ENCODE results near the gene NHS.

DNA sequence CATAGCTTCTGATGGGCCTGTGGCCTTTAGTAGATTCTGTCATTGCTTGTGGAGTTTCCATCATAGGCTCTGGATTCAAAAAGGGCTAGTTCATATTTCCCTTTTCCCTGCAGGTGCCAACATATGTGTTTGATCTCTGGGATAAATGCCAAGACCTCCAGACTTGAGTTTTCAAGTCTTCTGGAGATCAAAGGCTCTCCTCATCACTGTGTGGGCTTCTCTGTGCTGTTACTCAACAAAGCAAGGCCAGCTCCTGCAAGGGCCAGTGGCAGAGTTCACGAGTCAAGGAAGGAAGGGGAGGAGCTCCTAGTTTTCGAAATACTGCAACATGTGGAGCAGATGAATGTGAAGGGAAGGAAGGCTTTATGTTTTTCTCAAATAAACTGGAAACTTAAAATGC, 299.6 kb downstream of the NHS start:
- TF ChIP-seq, protein P1, sequence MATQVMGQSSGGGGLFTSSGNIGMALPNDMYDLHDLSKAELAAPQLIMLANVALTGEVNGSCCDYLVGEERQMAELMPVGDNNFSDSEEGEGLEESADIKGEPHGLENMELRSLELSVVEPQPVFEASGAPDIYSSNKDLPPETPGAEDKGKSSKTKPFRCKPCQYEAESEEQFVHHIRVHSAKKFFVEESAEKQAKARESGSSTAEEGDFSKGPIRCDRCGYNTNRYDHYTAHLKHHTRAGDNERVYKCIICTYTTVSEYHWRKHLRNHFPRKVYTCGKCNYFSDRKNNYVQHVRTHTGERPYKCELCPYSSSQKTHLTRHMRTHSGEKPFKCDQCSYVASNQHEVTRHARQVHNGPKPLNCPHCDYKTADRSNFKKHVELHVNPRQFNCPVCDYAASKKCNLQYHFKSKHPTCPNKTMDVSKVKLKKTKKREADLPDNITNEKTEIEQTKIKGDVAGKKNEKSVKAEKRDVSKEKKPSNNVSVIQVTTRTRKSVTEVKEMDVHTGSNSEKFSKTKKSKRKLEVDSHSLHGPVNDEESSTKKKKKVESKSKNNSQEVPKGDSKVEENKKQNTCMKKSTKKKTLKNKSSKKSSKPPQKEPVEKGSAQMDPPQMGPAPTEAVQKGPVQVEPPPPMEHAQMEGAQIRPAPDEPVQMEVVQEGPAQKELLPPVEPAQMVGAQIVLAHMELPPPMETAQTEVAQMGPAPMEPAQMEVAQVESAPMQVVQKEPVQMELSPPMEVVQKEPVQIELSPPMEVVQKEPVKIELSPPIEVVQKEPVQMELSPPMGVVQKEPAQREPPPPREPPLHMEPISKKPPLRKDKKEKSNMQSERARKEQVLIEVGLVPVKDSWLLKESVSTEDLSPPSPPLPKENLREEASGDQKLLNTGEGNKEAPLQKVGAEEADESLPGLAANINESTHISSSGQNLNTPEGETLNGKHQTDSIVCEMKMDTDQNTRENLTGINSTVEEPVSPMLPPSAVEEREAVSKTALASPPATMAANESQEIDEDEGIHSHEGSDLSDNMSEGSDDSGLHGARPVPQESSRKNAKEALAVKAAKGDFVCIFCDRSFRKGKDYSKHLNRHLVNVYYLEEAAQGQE (IDR thresholded peaks at IDR 0.05; ENCODE audit: insufficient read depth in 1 of 2, low read depth in 2 of 2, low read length in 2 of 2) = no peak
- TF ChIP-seq FOXP2 (optimal IDR thresholded peaks at IDR 0.05; ENCODE audit: borderline replicate concordance, extremely low read depth, extremely low read length, insufficient read depth) = no peak
- no peak for TF ChIP-seq POLR2AphosphoS5 (IDR thresholded peaks at IDR 0.05; ENCODE audit: low read depth, low read length)
- no peak for TF ChIP-seq TAF1 (IDR thresholded peaks at IDR 0.05; ENCODE audit: borderline replicate concordance, insufficient read depth, low read length)

Measured in PFSK-1 (cell line).